ENCODE measurements around the gene ABRAXAS1.
"Not testable (repeated sequence)": the region's sequence is repeated elsewhere in the genome, so short reads cannot be mapped to it uniquely, and the experiment has no call there.

Gene ABRAXAS1

DNA sequence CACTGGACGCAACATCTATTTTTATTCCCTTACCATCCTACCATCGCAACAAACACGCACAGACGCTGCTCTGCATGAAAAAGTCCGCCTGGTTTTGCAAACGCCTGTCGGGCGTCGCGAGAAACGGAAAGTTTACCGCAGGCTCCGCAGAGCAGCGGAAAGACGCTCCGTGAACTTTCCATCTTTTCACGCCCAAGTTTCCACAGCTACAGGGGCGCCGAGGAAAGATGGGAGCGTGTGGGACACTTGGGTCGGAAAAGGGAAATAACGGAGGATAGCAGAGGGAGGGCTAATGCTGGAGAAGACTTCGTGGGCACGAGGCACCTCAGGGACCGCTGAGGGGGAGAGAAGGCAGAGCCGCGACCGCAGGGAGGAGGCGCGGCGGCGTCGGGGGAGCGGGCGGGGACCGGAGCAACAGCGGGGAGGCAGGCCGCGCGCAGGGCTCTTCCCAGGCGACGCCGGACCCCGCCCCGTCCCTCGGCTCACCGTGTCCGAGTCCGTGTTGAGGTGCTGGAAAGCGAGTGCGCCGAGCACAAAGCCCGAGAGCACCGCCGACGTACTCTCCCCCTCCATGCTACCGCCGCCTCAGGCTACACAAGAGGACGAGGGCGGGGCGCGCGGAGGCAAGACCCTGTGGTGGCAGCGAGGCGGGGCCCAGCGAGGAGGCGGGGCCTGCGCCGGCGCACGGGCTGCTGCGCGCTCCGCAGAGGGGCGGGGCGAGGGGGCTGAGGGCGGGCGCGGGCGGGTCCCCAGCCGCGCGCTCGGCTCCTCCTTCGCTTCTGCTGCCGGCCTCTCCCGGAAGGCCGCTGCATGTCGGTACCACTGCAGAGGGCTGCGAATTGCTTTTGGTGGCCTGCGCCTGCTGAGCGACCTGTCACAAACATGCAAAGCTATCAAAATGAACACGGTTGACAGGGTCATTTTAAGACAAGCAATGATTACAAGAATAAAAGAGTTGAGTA is at the start of gene ABRAXAS1:
TSS of gene ABRAXAS1 (minus strand) at position 601 of the 962 bp plus-strand sequence. CDS start at position 573, 28 bp downstream.
- peak; percentile 91 for DNase-seq
- in situ Hi-C loops (cut with MboI; ENCODE audit: low pct_unique_long_range_greater_than_20kb, low sequenced_read_pairs), result no loop called here

DNA sequence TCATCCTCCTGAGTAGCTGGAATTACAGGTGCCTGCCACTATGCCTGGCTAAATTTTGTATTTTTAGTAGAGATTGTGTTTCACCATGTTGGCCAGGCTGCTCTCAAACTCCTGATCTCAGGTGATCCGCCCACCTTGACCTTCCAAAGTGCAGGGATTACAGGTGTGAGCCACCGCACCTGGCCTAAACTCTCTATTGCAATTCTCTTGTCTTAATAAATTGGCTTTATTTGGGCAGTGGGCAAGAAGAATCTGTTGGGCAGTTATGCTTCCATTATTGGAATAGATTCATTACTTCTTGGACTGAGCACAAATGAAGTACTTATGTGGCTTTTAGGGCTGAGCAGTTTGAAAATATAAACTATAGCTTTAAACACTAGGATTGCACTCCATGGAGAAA is 42.8 kb upstream of the ABRAXAS1 start:
- no peak for DNase-seq
- in situ Hi-C loops (cut with MboI; ENCODE audit: low pct_unique_long_range_greater_than_20kb, low sequenced_read_pairs), result no loop called here

DNA sequence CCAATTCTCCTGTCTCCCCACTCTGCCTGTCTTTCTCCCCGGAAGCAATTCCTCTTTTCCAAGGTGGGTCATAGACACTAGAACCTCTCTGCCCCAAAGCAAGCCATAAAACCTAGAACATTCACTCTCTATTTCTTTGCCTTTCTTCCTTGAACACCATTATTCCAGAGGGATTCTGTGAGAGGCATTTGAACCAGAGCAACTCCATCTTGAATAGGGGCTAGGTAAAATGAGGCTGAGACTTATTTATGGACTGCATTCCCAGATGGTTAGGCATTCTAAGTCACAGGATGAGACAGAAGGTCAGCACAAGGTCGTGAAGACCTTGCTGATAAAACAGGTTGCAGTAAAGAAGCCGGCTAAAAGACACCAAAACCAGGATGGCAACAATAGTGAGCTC is 37.3 kb upstream of the ABRAXAS1 start:
- no peak for DNase-seq
- in situ Hi-C loops (cut with MboI; ENCODE audit: low pct_unique_long_range_greater_than_20kb, low sequenced_read_pairs), result loop anchor here (25.0 kb wide), 1 partner anchor 990 kb away; no protein-coding TSS in a partner anchor

DNA sequence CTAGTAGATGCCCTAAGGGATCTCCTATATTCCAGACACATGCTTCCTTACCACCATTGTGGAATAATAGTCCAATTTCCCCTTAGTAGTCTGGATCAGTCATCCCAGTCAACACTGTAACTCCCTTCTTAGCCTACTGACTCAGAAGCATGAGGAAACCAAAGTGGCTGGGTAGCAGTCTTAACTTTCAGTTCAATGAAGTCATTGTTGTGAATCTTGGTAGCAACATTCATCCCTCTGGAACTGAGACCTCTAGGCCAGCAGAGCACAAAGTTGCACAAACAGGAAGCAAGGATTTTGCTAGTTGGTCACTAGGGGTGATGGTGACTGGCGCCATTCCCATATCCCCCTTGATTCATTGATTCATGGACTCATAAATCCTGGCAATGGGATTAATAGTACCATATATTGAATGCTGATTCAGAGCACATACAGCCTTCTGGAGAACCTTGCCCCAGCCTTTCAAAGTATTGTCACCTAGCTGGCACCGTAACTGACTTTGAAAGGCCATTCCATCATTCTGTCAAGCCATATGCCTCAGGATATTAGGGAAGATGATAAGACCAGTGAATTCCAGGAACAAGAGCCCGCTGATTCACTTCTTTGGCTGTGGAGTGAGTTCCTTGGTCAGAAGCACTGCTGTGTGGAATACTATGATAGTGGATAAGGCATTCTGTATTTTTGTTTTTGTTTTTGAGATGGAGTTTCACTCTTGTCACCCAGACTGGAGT is 31.3 kb upstream of the ABRAXAS1 start:
- in situ Hi-C loops (cut with MboI; ENCODE audit: low pct_unique_long_range_greater_than_20kb, low sequenced_read_pairs), result loop anchor here (10.0 to 25.0 kb wide), 2 partner anchors 119 to 996 kb away; no protein-coding TSS in a partner anchor
- DNase-seq, result no peak

DNA sequence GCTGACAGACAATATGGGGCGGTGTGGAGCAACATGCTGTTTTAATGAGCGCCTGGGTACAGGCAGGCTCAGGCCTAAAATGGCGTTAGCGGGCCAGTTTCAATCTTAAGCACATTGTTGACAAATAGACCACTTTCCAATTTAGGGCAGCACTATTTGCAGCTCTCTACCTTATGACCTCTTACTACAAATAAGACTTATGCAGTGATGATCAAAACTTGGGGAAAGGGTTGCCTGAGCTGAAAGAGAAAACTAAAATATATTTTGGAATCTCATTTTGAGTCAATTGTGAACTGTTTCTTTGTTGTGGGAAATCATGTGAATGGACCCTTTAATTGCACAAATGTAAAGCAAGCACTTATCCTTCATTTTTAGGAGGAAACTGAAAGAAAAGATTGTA is 25.5 kb upstream of the ABRAXAS1 start:
- DNase-seq, result no peak
- in situ Hi-C loops (cut with MboI; ENCODE audit: low pct_unique_long_range_greater_than_20kb, low sequenced_read_pairs), result loop anchor here (10.0 to 25.0 kb wide), 2 partner anchors 124 to 1002 kb away; no protein-coding TSS in a partner anchor

DNA sequence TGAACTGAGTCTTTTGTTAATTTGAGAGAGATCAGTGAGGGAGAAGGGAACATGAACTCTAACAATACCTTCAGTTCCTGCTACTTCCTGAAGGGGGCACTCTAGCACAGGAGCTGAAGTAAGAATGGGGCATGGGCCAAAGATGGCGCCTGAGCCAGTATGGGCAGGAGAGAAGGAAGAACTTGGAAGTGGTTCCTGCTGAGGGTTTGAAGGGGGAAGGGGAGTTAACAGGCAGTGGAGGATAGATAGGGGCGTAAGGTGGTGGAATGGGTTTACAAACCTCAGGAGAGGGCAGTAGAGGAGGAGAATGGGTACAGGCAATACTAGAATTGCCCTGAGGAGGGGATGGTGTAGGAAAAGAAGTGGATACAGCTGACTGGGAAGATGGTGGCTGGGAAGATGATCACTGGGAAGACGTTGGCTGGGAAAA is 24.3 kb upstream of the ABRAXAS1 start:
- in situ Hi-C loops (cut with MboI; ENCODE audit: low pct_unique_long_range_greater_than_20kb, low sequenced_read_pairs), result loop anchor here (25.0 kb wide), 1 partner anchor 1003 kb away; no protein-coding TSS in a partner anchor
- peak; percentile 79 for DNase-seq

DNA sequence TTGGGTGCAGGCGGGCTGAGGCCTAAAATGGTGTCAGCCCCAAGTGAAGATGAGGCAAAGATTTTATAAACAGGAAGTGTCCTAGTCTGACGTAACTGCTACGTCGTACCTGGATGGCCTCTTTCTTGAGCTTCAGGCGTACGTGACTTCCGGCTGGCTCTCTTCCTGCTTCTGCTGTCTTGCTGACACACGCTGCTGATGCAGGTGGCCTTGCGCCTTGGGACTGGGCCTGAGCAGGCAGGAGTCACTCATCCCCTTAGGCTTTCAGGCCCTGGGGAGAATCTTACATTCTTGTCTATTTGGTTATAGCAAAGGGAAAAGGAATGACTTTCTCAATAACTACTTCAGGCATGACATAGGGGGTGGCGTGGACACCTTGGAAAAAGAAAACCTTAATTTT is 20.1 kb upstream of the ABRAXAS1 start:
- in situ Hi-C loops (cut with MboI; ENCODE audit: low pct_unique_long_range_greater_than_20kb, low sequenced_read_pairs), result loop anchor here (25.0 kb wide), 1 partner anchor 1007 kb away; no protein-coding TSS in a partner anchor
- DNase-seq, result no peak

DNA sequence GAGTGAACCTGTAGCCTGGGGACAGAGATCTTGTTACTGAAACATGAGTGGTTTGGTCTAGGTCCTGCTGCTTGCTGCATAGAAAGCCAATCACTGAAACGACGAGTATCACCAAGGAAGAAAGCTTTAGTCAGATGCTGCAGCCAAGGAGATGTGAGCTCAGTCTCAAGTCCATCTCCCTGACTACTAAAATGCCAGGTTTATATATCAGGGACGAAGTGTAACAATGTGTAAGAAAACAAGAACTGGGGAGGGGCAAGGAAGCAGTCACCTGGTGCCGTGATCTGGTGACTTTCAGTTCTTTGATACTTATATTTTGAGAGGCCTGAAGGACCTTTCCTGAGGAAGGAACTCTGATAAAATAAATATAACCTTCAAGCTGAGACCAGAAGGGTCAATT is 19.6 kb upstream of the ABRAXAS1 start:
- in situ Hi-C loops (cut with MboI; ENCODE audit: low pct_unique_long_range_greater_than_20kb, low sequenced_read_pairs), result loop anchor here (25.0 kb wide), 1 partner anchor 1008 kb away; no protein-coding TSS in a partner anchor
- DNase-seq, result no peak

DNA sequence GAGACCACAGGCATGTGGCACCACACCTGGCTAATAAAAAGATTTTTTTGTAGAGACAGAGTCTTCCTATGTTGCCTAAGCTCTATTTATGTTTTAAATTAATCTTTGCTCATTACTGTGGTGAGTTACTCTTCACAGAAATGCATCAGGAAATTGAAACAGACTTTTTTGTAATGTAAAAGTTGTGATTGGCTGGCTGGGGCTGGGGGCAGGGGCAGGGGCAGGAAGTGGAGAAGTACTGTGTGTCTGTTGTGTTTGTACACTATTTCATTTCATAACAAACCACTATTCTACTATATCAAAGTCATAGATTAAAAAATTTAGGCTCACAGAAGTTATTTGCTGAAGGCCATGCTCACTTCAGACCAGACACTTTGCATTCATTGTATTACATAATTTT is 19.1 kb upstream of the ABRAXAS1 start:
- no peak for DNase-seq
- in situ Hi-C loops (cut with MboI; ENCODE audit: low pct_unique_long_range_greater_than_20kb, low sequenced_read_pairs), result loop anchor here (25.0 kb wide), 1 partner anchor 1008 kb away; no protein-coding TSS in a partner anchor

DNA sequence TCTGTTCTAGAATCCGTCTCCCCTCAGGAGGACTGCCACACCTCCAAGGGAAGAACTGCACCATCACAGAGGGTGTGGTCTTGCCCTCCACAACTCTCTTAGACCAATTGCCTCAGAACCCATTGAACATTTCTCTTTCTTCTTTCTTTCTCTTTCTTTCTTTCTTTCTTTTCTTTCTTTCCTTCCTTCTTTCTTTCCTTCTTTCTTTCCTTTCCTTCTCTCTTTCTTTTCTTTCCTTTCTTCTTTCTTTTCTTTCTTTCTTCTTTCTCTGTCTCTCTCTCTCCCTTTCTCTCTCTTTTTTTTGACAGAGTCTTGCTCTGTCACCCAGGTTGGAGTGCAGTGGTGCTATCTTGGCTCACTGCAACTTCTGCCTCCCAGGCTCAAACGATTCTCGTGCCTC is 16.8 kb upstream of the ABRAXAS1 start:
- in situ Hi-C loops (cut with MboI; ENCODE audit: low pct_unique_long_range_greater_than_20kb, low sequenced_read_pairs), result loop anchor here (25.0 kb wide), 1 partner anchor 1011 kb away; no protein-coding TSS in a partner anchor

DNA sequence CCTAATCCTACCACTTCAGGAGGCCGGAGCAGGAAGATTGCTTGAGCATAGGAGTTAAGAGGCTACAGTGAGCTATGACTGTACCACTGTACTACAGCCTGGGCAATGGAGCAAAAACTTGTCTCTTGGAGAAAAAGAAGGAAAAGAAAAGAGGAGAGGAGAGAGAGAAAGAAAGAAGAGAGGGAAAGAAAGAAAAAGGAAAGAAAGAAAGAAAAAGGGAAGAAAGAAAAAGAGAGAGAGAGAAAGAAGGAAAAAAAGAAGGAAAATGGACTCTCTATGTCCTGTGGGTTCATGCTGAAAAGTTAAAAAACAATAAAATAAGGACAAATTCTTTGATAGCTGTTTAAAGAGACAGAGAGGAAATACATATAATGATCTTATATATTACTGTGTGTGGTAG is 13.3 kb upstream of the ABRAXAS1 start:
- in situ Hi-C loops (cut with MboI; ENCODE audit: low pct_unique_long_range_greater_than_20kb, low sequenced_read_pairs), result no loop called here
- no peak for DNase-seq

More for the DNA sequence above, 16.8 kb upstream of the ABRAXAS1 start:
- not testable (repeated sequence) for DNase-seq

DNA sequence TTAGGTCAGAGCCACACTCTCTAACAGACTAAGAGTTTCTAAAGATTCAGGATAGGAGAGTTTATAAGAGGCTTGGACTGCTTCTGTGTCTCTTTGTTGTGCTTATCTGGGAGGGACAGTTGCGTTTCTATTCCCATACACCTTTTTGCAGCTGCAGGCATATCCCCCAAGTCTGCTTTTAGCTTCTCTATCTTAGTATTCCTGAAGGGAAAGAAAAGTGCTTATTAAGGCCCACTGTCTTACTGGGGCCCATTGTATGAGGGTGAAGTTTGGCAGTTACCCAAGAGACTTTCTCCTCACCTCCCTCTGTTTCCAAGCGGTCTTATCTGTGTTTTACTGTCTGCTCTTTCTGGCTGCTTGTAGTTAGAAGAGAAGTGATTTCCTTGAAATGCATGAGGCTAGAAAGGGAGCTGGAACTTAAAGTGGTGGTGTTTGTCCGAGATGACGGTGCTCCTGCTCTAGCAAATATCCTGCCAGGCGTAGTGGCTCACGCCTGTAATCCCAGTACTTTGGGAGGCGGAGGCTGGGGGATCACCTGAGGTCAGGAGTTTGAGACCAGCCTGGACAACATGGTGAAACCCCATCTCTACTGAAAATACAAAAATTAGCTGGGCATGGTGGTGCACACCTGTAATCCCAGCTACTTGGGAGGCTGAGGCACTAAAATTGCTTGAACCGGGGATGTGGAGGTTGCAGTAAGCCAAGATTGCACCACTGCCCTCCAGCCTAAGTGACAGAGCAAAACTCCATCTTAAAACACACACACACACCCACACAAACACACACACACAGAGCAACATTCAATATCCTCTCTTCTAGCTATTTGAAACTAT is 11.4 kb upstream of the ABRAXAS1 start:
- in situ Hi-C loops (cut with MboI; ENCODE audit: low pct_unique_long_range_greater_than_20kb, low sequenced_read_pairs); DNase-seq: not testable (repeated sequence)

DNA sequence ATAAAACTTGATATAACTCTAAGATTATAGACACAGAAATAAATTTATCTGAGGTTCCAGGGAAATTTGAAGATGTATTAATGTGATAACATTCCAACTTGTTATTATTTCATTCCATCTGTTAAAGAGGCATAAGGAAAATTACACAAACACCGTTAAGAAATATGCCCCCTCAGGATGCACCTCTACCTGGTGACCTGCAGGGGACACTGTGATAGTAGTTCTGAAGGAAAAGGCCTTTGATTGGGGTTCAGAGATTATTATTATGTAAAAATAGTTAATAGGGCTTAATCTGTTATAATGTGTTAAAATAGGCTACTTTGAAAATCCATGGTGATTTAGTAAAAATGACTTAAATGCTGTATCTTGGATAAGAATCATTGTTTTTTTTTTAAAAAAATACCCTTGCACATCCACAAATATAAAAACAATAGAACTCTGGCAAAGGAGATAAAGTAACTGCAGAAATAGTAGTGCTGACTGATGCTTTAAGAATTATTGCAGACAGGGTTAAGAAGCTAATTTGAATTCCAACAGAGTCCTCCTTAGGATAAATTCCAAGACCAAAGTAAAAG is 6.1 kb upstream of the ABRAXAS1 start:
- in situ Hi-C loops (cut with MboI; ENCODE audit: low pct_unique_long_range_greater_than_20kb, low sequenced_read_pairs), result no loop called here
- peak; percentile 45 for DNase-seq

DNA sequence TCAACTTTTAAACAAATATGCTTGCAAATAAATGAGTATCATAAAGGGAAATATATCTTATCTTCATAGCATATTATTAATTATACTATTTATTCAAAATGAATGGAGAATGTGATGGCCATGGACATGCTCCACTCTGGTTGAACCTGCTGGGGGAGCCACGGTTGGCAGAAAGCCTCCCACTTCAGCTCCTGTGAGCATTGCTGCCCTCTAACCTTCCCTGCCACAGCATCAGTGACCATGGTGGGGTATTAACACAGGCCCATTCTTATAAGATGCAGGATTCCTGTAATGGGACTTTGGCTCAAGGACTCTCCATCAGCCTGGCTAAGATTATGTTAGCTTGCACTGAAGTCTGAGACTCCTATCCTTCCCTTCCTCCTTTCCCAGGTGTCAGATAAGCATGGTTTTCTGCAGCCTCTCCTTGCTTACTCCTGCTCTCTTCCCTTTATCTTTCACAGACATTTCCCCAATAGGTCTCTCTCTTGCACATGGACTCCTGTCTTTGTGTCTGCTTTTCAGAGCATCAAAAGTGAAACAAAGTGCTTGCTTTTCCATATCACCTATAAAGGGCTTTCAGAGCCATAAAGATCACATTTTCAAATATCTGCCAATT is 4.9 kb upstream of the ABRAXAS1 start:
- no peak for DNase-seq
- in situ Hi-C loops (cut with MboI; ENCODE audit: low pct_unique_long_range_greater_than_20kb, low sequenced_read_pairs), result no loop called here

DNA sequence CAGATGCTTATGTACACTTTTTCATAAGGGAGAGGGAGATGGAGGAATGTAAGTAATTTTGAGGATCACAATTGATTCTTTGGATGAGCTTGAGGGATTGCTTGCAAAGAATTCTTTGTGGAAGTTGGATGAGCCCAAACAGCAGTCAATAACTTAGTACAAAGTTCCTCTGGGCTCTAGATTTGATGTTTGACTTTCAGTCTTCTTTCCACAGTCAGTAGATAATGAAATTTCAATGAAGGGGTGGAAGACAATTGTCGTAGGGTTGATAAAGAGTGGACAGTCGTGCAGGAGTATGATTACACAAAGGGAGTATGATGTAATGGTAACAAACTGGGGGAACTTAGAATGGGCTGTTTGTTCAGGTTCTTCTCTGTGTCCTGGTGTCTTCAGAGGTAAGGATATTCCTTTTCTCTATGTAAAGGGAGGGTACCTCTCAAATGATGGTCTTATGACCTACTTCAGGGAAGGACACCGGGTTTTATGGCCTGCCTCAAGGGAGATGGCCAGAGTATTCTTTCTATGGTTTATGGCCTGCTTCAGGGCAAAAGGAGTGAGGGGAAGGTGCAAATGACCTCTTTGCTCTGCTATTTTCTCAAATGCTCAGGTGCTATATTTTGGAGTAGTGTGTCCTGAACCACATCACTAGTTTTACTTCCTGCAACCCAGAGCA is 1.7 kb upstream of the ABRAXAS1 start:
- DNase-seq, result no peak
- in situ Hi-C loops (cut with MboI; ENCODE audit: low pct_unique_long_range_greater_than_20kb, low sequenced_read_pairs), result no loop called here

DNA sequence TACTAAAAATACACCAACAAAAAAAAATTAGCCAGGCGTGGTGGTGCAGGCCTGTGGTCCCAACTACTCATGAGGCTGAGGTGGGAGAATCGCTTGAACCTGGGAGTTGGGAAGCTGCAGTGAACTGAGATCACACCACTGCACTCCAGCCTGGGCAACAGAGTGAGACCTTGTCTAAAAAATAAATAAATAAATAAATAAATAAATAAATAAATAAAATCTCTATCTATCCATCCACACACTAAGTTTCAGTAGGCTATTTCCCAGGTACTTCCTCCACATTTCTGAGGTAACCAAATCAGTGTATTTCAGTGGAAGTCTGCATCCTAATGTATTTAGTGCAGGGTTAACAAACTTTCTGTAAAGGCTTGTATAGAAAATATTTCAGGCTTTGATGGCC is 10.9 kb downstream of the ABRAXAS1 start:
- no peak for DNase-seq
- in situ Hi-C loops (cut with MboI; ENCODE audit: low pct_unique_long_range_greater_than_20kb, low sequenced_read_pairs), result no loop called here

DNA sequence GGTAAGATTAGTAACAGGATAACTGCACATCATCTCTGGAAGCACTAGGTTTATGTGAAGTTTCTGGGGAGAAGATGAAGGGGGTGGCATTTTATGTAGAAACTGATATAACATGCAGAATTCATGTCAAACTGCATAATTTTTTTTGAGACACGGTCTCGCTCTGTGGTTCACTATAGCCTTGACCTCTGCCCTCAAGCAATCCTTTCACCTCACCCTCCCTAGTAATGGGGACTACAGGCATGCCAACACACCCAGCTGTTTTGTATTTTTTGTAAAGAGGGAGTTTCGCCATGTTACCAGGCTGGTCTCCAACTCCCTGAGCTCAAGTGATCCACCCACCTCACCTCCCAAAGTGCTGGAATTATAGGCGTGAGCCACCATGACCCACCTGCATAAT is 11.5 kb downstream of the ABRAXAS1 start:
- DNase-seq, result no peak
- in situ Hi-C loops (cut with MboI; ENCODE audit: low pct_unique_long_range_greater_than_20kb, low sequenced_read_pairs), result no loop called here

DNA sequence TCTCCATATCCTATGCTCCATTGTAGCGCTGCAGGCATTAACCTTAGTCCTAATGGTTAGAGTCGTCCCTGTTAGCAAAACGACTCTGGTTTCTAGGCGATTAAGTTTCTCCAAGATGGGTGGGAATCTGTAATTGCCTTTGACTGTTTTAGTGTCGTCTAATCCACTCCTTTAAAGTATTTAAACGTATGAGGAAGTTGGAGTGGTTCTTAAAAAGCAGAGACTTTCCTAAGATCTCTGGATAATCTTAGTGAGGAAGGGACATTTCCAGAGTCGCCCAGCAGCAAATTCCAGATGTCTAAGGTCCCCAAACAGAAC is 28.8 kb downstream of the ABRAXAS1 start:
- DNase-seq, result no peak
- in situ Hi-C loops (cut with MboI; ENCODE audit: low pct_unique_long_range_greater_than_20kb, low sequenced_read_pairs), result no loop called here

Measured in KBM-7 (cell line).